ENCODE results near the gene NSMCE4A. TPM values are rescaled to one million over a fixed set of nuclear protein-coding genes. Genes with fewer than 3 reads are reported as not detected.

The NSMCE4A gene
- total and polyA plus RNA-seq, 2 of the 8 experiments (the other 6 are each of a cell fraction or from before 2014, with no cell fraction given): 48.6 to 66.0 TPM

GRCh38 chr10:121999301-121999700, 24.3 kb upstream of the NSMCE4A start:
- FAIRE-seq: no peak
- Histone ChIP-seq H3K4me1 (replicated peaks in 1 of 4; ENCODE audit: control insufficient read depth in 3 of 4, insufficient read depth in 4 of 4, low read length in 3 of 4) (peaks cover 0 to 7% (median 2%) of the 10 kb centered on the region in 4 experiments; a peak in 5 of 7 replicates), H2BK12ac (ENCODE audit: low read depth, low read length) (no peak overlapping the region), H3K9me3 (ENCODE audit: insufficient read depth in 2 of 2, low read depth in 1 of 2, low read length in 1 of 2) (peaks cover 0 to 2% of the 10 kb centered on the region in 2 experiments; a peak in 1 of 4 replicates), H2BK15ac (ENCODE audit: low read length) (no peak overlapping the region), H2AK5ac (ENCODE audit: low read depth, low read length) (no peak overlapping the region), H3K79me1 (ENCODE audit: low read depth, low read length) (no peaks in the 10 kb centered on the region), H2AFZ (ENCODE audit: low read length) (no peak overlapping the region), H3K27ac (ENCODE audit: low read depth, low read length) (no peak overlapping the region), H3K23ac (ENCODE audit: insufficient read length) (no peak overlapping the region), H3K18ac (ENCODE audit: extremely low read depth, low read length) (no peak overlapping the region), H3K36me3 (ENCODE audit: control insufficient read depth in 2 of 4, insufficient read depth in 4 of 4, low read length in 3 of 4) (no peaks in the 10 kb centered on the region), H2BK5ac (ENCODE audit: low read depth, low read length) (no peak overlapping the region), H4K91ac (replicated peaks; ENCODE audit: insufficient read length, low read length) (no peak overlapping the region), H3K56ac (replicated peaks; ENCODE audit: insufficient read length, low read depth, low read length) (no peak overlapping the region), H2BK20ac (ENCODE audit: low read length) (no peak overlapping the region), H3K9ac (replicated peaks in 1 of 4; ENCODE audit: extremely low read depth in 1 of 4, low read depth in 3 of 4, low read length in 3 of 4) (no peak overlapping the region), H3K4ac (replicated peaks; ENCODE audit: insufficient read length, low read depth, low read length) (no peak overlapping the region), H3K23me2 (ENCODE audit: low read depth, low read length) (no peaks in the 10 kb centered on the region), H3K79me2 (ENCODE audit: control insufficient read depth in 1 of 2, insufficient read depth in 2 of 2, low read length in 2 of 2) (no peaks in the 10 kb centered on the region), H3K4me3 (ENCODE audit: extremely low read depth in 1 of 4, insufficient read depth in 2 of 4, low read depth in 3 of 4, low read length in 4 of 4) (no peak overlapping the region), H4K20me1 (replicated peaks in 1 of 2; ENCODE audit: control insufficient read depth in 1 of 2, insufficient read depth in 2 of 2, low read length in 2 of 2) (no peaks in the 10 kb centered on the region), H3K14ac (ENCODE audit: insufficient read length) (no peak overlapping the region), H4K5ac (ENCODE audit: insufficient read length, low read depth, low read length) (no peak overlapping the region), H3K27me3 (replicated peaks in 1 of 4; ENCODE audit: control insufficient read depth in 3 of 4, extremely low read depth in 1 of 4, insufficient read depth in 3 of 4, low read length in 3 of 4) (no peaks in the 10 kb centered on the region), H2BK120ac (replicated peaks; ENCODE audit: low read depth, low read length) (no peak overlapping the region), H4K8ac (ENCODE audit: extremely low read depth, insufficient read depth, low read length) (no peak overlapping the region), H3K4me2 (ENCODE audit: insufficient read depth in 1 of 2, low read depth in 2 of 2, low read length in 2 of 2) (no peak overlapping the region)
- CTCF ChIA-PET (ENCODE audit: partially characterized antibody): interaction anchor here (1.7 kb wide), 1 partner anchor 25 kb away, joined by 5 read pairs; no protein-coding TSS in a partner anchor
- 91% methylated on average over 4 of the region's 4 CpGs; no CpG with 5 or more reads in 1 of the 2 experiments for WGBS, 2 experiments (ENCODE audit: extremely low coverage in 1 of 2, insufficient coverage in 1 of 2, insufficient read length in 1 of 2, insufficient replicate concordance in 2 of 2, low coverage in 1 of 2, low lambda C conversion rate in 2 of 2, missing lambda C conversion rate in 1 of 2)
- no peak for DNase-seq (ENCODE audit: low read depth in 1 of 2, low spot score in 2 of 2)
- POLR2A ChIA-PET (ENCODE audit: partially characterized antibody): interaction anchor here (1.4 to 1.6 kb wide), 2 partner anchors 24 to 31 kb away, joined by 3 to 4 read pairs; partner anchors contain the start of gene NSMCE4A
- no peak for TF ChIP-seq SIX5 (IDR thresholded peaks at IDR 0.05; ENCODE audit: low read depth, low read length)
- TF ChIP-seq KDM1A (IDR thresholded peaks at IDR 0.05; ENCODE audit: borderline replicate concordance, low read length): no peak
- TF ChIP-seq SUZ12 (IDR thresholded peaks at IDR 0.05; ENCODE audit: low read length): no peak
- no peak for TF ChIP-seq SIN3A (conservative IDR thresholded peaks at IDR 0.05 in 1 of 2, IDR thresholded peaks at IDR 0.05 in 1 of 2; ENCODE audit: low read depth in 1 of 2, low read length in 2 of 2)
- no peak for TF ChIP-seq ASH2L (IDR thresholded peaks at IDR 0.05; ENCODE audit: low read length)
- no peak for TF ChIP-seq HDAC2 (IDR thresholded peaks at IDR 0.05; ENCODE audit: borderline replicate concordance in 1 of 2, low read depth in 2 of 2, low read length in 2 of 2)
- no peak for TF ChIP-seq POLR2A (IDR thresholded peaks at IDR 0.05; ENCODE audit: control extremely low read depth in 1 of 2, low read depth in 2 of 2, low read length in 2 of 2)
- TF ChIP-seq JUND (IDR thresholded peaks at IDR 0.05; ENCODE audit: low read length): no peak
- TF ChIP-seq BCL11A (IDR thresholded peaks at IDR 0.05; ENCODE audit: low read depth in 2 of 2, low read length in 2 of 2): no peak
- no peak for TF ChIP-seq TEAD4 (IDR thresholded peaks at IDR 0.05; ENCODE audit: low read depth, low read length)
- no peak for TF ChIP-seq TAF7 (optimal IDR thresholded peaks at IDR 0.05; ENCODE audit: borderline replicate concordance, low read depth, low read length)
- no peak for TF ChIP-seq NRF1 (IDR thresholded peaks at IDR 0.05; ENCODE audit: low read depth, low read length)
- TF ChIP-seq CEBPB (IDR thresholded peaks at IDR 0.05; ENCODE audit: low read depth, low read length): no peak
- TF ChIP-seq YY1 (IDR thresholded peaks at IDR 0.05; ENCODE audit: low read depth, low read length): no peak
- TF ChIP-seq POU5F1 (IDR thresholded peaks at IDR 0.05; ENCODE audit: low read depth, low read length): no peak
- TF ChIP-seq RFX5 (IDR thresholded peaks at IDR 0.05; ENCODE audit: borderline replicate concordance, low read depth, low read length): no peak

Measured in H1 (cell line).